CD4-positive, alpha-beta T cell (primary cell): ENCODE measurements around the gene TMED3. TPM values are rescaled to one million over a fixed set of nuclear protein-coding genes. Genes with fewer than 3 reads are reported as not detected.

Source experiments
- ATAC-seq: fragments of 200-7000 bp; cut with Tn5 transposase; one replicate; pipeline ENCODE4 v1.10.0; 2022; ENCODE audit warnings: mild to moderate bottlenecking; ENCODE audit not compliant: poor library complexity
- CTCF ChIA-PET: fragments of 350-600 bp; sonication (Branson Sonifier 250); formaldehyde crosslinking; loops from one replicate; lab custom pipeline; 2021; ENCODE audit warnings: antibody characterized with exemption, inconsistent platforms; lab: Charles Lee
- POLR2A ChIA-PET: fragments of 350-600 bp; sonication (Branson Sonifier 250); formaldehyde crosslinking; loops from one replicate; lab custom pipeline; 2021; ENCODE audit warnings: antibody characterized with exemption, inconsistent platforms; lab: Charles Lee
- DNase-seq, 14 experiments: peaks; one replicate each; pipeline ENCODE4 v3.0.0-alpha.2; 2013 to 2020; ENCODE audit warnings: mixed read lengths in 2 of 14
- H3K27ac ChIP-seq, 2 donors: one replicate each; pipeline versions ENCODE4 v1.5.1 to v1.7.0; 2013; ENCODE audit warnings: low read length in 2 of 2, low read depth in 1 of 2, mild to moderate bottlenecking in 1 of 2
- H3K27me3 ChIP-seq, 2 experiments: 1 replicate in 1 of 2; 2 replicates in 1 of 2; pipeline versions ENCODE4 v1.6.1 to v1.7.0; 2013; ENCODE audit warnings: low read length in 2 of 2, control low read depth in 1 of 2, mild to moderate bottlenecking in 1 of 2, moderate library complexity in 1 of 2; ENCODE audit not compliant: insufficient read depth in 2 of 2, control insufficient read depth in 1 of 2
- H3K36me3 ChIP-seq: one replicate; pipeline ENCODE4 v1.6.1; 2013; ENCODE audit warnings: low read length, control low read depth; ENCODE audit not compliant: insufficient read depth
- H3K4me1 ChIP-seq: one replicate; pipeline ENCODE4 v1.6.1; 2013; ENCODE audit warnings: low read length, control low read depth; ENCODE audit not compliant: insufficient read depth
- H3K4me3 ChIP-seq: one replicate; pipeline ENCODE4 v1.5.1; 2013; ENCODE audit warnings: mild to moderate bottlenecking, low read length, moderate library complexity
- H3K9me3 ChIP-seq, 2 experiments: 1 replicate in 1 of 2; 2 replicates in 1 of 2; pipeline versions ENCODE4 v1.6.1 to v1.7.0; 2013; ENCODE audit warnings: low read length in 2 of 2, mild to moderate bottlenecking in 2 of 2, control low read depth in 1 of 2, moderate library complexity in 1 of 2; ENCODE audit not compliant: control insufficient read depth in 1 of 2, insufficient read depth in 1 of 2
- H3K27ac Mint-ChIP-seq: one replicate; pipeline ENCODE4 v1.8.0; 2020; ENCODE audit warnings: mixed read lengths
- H3K27me3 Mint-ChIP-seq: one replicate; pipeline ENCODE4 v1.8.0; 2021; ENCODE audit warnings: mixed read lengths
- H3K36me3 Mint-ChIP-seq: one replicate; pipeline ENCODE4 v1.8.0; 2021; ENCODE audit warnings: low read depth, mixed read lengths
- H3K4me1 Mint-ChIP-seq: one replicate; pipeline ENCODE4 v1.8.0; 2021; ENCODE audit warnings: low read depth, mixed read lengths
- H3K4me3 Mint-ChIP-seq: one replicate; pipeline ENCODE4 v1.8.0; 2020; ENCODE audit warnings: mild to moderate bottlenecking, mixed read lengths
- H3K9me3 Mint-ChIP-seq: one replicate; pipeline ENCODE4 v1.8.0; 2020; ENCODE audit warnings: mixed read lengths
- intact Hi-C, 2 experiments: fragments of 100-400 bp; cut with DNase I in 1 of 2; cut with micrococcal nuclease in 1 of 2; formaldehyde crosslinking; loops; one replicate each; pipeline versions ENCODE4 v1.15.1 to v1.9.0; 2023 to 2025; cut with DNase I, micrococcal nuclease
- total RNA-seq, 174 experiments: library from RNA in 2 of 174; stranded (reverse) in 2 of 174; gene quantifications; one replicate each; pipeline ENCODE4 v1.2.3 and lab custom pipeline; 2021 to 2026
- TF ChIP-seq, protein P1 (sequence below): fragments of 200-600 bp; IDR thresholded peaks from one replicate; pipeline ENCODE4 v1.8.0; 2022; ENCODE audit warnings: antibody characterized with exemption, mild to moderate bottlenecking

TMED3 gene
- total RNA-seq, 2 experiments from 2014 or later = 12.2 to 12.7 TPM

DNA sequence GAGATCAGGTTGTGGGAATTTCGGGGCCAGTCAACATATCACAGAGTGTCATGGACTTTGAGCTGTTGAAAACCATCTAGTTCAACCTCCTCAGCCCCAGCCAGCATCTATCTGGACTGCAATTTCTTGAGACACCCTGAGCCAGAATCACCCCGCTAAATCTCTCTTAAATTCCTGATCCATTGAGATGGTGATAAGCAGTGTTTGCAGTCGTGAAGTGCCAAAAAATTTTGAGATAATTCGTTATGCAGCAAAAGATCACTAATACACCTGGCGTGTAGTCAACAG lies 29.3 kb downstream of the TMED3 start:
- intact Hi-C loops = loop anchor here in 1 of 2 experiments (1.0 kb wide), 1 partner anchor 653 kb away; no protein-coding TSS in a partner anchor
- H3K9me3 Mint-ChIP-seq = no peaks in the 10 kb centered on the region

DNA sequence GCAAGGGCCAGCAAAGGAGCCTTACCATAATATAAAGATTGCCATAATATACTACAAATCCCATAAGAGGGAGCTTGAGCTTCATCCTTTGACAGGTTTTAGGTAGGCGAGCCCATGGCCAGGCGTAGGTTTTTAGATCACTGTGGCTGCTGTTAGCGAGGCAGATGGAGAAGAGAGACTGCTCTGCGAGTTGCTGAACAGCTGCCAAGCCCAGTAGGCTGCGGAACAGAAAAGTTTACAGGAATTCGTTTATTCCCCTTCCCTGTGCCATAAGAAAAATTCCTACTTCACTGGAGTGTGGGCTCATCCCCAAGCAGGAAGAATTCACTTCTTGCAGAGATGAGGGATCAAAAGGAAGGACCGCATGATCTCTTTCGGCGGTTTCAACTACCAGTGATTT lies 30.5 kb downstream of the TMED3 start:
- H3K27ac Mint-ChIP-seq = no peak overlapping the region
- H3K4me1 ChIP-seq = no peaks in the 10 kb centered on the region
- no peak overlapping the region for H3K27ac ChIP-seq
- H3K4me3 ChIP-seq = no peak overlapping the region
- no peaks in the 10 kb centered on the region for H3K4me1 Mint-ChIP-seq
- no peaks in the 10 kb centered on the region for H3K27me3 Mint-ChIP-seq
- ATAC-seq (no peak), DNase-seq (no peak)
- intact Hi-C loops = no loop called here
- no peaks in the 10 kb centered on the region for H3K36me3 ChIP-seq
- no peaks in the 10 kb centered on the region for H3K9me3 Mint-ChIP-seq
- TF ChIP-seq, protein P1, sequence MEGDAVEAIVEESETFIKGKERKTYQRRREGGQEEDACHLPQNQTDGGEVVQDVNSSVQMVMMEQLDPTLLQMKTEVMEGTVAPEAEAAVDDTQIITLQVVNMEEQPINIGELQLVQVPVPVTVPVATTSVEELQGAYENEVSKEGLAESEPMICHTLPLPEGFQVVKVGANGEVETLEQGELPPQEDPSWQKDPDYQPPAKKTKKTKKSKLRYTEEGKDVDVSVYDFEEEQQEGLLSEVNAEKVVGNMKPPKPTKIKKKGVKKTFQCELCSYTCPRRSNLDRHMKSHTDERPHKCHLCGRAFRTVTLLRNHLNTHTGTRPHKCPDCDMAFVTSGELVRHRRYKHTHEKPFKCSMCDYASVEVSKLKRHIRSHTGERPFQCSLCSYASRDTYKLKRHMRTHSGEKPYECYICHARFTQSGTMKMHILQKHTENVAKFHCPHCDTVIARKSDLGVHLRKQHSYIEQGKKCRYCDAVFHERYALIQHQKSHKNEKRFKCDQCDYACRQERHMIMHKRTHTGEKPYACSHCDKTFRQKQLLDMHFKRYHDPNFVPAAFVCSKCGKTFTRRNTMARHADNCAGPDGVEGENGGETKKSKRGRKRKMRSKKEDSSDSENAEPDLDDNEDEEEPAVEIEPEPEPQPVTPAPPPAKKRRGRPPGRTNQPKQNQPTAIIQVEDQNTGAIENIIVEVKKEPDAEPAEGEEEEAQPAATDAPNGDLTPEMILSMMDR = no peak
- no peak overlapping the region for H3K4me3 Mint-ChIP-seq
- no peaks in the 10 kb centered on the region for H3K36me3 Mint-ChIP-seq
- no peaks in the 10 kb centered on the region for H3K9me3 ChIP-seq
- ChIA-PET POLR2A (no interaction called here), CTCF (no interaction called here)
- H3K27me3 ChIP-seq = no peaks in the 10 kb centered on the region

More for the DNA sequence above, 29.3 kb downstream of the TMED3 start:
- no peak overlapping the region for H3K4me3 ChIP-seq
- ChIA-PET POLR2A (no interaction called here), CTCF (interaction anchor here (1.3 kb wide), 1 partner anchor 40 kb away, joined by 3 read pairs; no protein-coding TSS in a partner anchor)
- H3K36me3 ChIP-seq = no peaks in the 10 kb centered on the region
- Mint-ChIP-seq H3K4me3 (no peak overlapping the region), H3K27ac (no peak overlapping the region), H3K36me3 (no peaks in the 10 kb centered on the region), H3K4me1 (no peaks in the 10 kb centered on the region), H3K27me3 (no peaks in the 10 kb centered on the region)
- no peaks in the 10 kb centered on the region for H3K4me1 ChIP-seq
- TF ChIP-seq, protein P1 = no peak
- ATAC-seq (no peak), DNase-seq (no peak)
- no peaks in the 10 kb centered on the region for H3K27me3 ChIP-seq
- H3K9me3 ChIP-seq = no peaks in the 10 kb centered on the region
- no peak overlapping the region for H3K27ac ChIP-seq

DNA sequence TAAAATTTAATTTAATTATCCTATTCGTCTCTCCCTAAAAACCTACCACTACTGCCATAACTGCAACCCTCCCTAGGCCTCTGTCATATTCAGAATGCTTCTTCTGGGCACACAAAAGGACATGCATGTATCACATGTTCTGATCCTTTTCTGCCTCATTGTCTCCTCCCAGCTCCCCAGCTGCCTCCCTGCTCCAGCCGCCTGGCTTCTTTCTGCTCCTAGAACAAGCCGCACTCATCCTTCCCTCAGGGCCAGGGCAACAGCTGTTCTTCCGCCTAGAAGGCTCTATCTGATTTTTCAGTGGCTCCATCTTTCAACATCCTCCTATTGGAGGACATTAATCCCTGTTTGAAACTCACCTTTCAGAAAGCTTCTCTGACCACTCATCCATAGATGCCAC lies 38.6 kb downstream of the TMED3 start:
- CTCF ChIA-PET = no interaction called here
- H3K4me3 Mint-ChIP-seq = no peak overlapping the region
- intact Hi-C loops = no loop called here

More for the DNA sequence above, 38.6 kb downstream of the TMED3 start:
- H3K27me3 ChIP-seq = no peaks in the 10 kb centered on the region
- H3K36me3 ChIP-seq = no peaks in the 10 kb centered on the region
- DNase-seq = no peak
- no peak for ATAC-seq
- TF ChIP-seq, protein P1 = no peak
- Mint-ChIP-seq H3K36me3 (no peaks in the 10 kb centered on the region), H3K27me3 (no peaks in the 10 kb centered on the region), H3K27ac (no peak overlapping the region), H3K4me1 (no peaks in the 10 kb centered on the region), H3K9me3 (no peaks in the 10 kb centered on the region)
- POLR2A ChIA-PET = no interaction called here
- H3K4me1 ChIP-seq = no peaks in the 10 kb centered on the region
- H3K9me3 ChIP-seq = no peaks in the 10 kb centered on the region
- no peak overlapping the region for H3K27ac ChIP-seq
- H3K4me3 ChIP-seq = no peak overlapping the region
